NCI-H460 (cell line): ENCODE results near the gene GNAI2. TPM values are rescaled to one million over a fixed set of nuclear protein-coding genes. Genes with fewer than 3 reads are reported as not detected.
A peak's percentile ranks its signal among the peaks of the same experiment; 100 is the strongest.

ENCODE experiments used
- DNase-seq: peaks from one replicate; pipeline ENCODE4 v3.0.0-alpha.2; 2016; ENCODE audit warnings: low read depth; ENCODE audit errors: extremely low read depth
- polyA plus RNA-seq: library from polyadenylated mRNA; depleted of rRNA; stranded (reverse); fragments of >200 nt; gene quantifications from 2 replicates; pipeline ENCODE4 v1.2.3, GENCODE V29; 2014; cell fraction: nucleus; rRNA removed
- total RNA-seq: library from RNA; depleted of rRNA; stranded (reverse); fragments of >200 nt; shearing (Covaris generic); gene quantifications from 2 replicates; pipeline ENCODE4 v1.2.3, GENCODE V29; 2014; rRNA removed

Gene GNAI2
- total RNA-seq, result 45.5 and 50.1 TPM in 2 replicates
- 45.9 and 58.7 TPM in 2 replicates for polyA plus RNA-seq

DNA sequence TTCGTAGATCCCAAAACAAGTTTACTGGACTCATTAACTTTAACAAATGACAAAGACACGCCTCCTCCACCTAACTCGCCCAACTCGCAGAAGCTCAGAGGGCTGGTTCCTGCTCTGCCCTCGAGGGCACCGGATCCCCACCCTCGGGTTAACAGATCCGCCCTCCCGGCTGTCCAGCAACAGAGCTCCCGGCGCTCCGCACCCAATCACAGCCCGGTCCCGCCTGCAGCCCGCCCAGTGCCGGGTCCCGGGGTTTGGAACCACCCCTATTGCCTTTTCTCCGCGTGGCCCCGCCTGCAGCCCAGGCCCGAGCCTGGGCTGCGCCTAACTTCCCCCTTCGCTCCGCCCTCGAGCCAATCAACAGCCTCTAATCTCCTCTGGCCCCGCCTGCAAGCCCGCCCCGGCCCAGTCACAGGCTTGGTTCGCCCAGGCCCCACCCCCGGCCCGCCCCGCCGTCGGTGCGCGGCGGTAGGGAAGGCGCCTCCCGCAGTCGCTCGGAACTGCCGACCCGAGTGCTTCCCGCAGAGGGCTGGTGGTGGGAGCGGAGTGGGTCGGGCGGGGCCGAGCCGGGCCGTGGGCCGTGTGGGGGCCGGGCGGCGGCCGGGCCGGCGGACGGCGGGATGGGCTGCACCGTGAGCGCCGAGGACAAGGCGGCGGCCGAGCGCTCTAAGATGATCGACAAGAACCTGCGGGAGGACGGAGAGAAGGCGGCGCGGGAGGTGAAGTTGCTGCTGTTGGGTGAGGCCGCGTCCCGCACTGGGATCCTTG lies at the start of gene GNAI2:
GNAI2 (plus strand) TSS at position 489 of the 768 bp plus-strand sequence; CDS start at position 621, 132 bp downstream.
- DNase-seq, result peak; percentile 95

- DNase-seq, result no peak
Measured at GRCh38 chr3:50187750-50188149, 48.3 kb upstream of the GNAI2 start.

DNA sequence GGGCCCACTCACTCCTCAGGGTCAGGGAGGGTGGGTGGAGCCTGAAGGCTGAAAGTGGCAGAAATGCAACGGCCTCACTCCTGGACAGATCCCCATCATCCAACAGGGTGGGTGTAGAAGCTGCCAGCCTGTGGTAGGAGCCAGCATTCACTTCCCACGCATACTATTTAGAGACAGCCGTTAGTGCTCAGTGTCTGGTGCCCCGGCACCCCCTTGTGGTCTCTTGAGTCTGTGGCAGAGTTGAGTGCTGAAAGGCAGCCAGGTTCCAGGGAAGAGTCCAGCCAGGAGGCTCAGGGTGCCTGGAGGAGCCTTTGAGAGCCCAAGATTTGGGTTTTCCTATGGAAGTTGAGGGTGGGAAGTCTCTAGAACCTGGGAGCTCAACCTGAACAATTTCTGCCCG lies 46.7 kb upstream of the GNAI2 start:
- DNase-seq, result peak; percentile 62

- DNase-seq, result no peak
Measured at GRCh38 chr3:50189989-50190388, 46.0 kb upstream of the GNAI2 start.

DNA sequence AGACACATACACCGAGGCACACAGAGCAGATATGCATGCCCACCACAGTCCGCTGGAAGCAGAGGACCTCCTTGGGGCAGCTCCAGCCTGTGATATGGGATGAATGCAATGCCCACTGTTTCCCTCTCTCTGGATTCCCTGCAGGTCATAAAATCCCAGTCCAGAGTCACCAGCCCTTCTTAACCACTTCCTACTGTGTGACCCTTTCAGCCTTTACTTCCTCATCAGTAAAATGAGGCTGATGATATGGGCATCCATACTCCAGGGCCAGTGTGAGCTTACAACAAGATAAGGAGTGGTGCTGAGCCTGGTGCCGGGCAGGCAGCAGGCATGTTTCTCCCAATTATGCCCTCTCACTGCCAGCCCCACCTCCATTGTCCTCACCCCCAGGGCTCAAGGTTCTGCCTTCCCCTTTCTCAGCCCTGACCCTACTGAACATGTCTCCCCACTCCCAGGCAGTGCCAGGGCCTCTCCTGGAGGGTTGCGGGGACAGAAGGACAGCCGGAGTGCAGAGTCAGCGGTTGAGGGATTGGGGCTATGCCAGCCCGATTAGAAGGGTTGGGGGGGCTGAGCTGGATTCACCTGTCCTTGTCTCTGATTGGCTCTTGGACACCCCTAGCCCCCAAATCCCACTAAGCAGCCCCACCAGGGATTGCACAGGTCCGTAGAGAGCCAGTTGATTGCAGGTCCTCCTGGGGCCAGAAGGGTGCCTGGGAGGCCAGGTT lies 44.9 kb upstream of the GNAI2 start, which contains the start of gene GNAT1:
GNAT1 (plus strand) TSS at position 675 of the 725 bp plus-strand sequence. CDS start 116 bp downstream, outside the sequence.
- no peak for DNase-seq

DNA sequence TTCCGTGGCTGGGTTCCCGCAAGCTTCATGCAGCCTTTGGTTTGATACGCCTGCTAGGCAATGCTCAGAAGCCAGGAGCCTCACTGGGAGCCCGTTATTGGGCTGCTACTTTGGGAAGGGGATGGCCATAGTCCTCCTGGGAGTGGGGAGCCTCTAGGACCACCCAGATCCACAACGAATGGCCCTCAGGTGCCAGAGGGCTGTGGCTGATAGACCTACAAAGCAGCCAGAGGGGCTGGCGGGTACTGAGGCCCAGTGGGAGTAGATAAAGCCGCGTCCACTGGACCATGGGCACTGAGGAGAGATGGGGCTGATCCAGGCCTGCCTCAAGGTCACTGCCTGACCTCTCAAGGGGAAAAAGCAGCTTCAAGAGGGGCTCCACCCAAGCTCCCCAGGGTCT lies 43.9 kb upstream of the GNAI2 start:
- no peak for DNase-seq

DNA sequence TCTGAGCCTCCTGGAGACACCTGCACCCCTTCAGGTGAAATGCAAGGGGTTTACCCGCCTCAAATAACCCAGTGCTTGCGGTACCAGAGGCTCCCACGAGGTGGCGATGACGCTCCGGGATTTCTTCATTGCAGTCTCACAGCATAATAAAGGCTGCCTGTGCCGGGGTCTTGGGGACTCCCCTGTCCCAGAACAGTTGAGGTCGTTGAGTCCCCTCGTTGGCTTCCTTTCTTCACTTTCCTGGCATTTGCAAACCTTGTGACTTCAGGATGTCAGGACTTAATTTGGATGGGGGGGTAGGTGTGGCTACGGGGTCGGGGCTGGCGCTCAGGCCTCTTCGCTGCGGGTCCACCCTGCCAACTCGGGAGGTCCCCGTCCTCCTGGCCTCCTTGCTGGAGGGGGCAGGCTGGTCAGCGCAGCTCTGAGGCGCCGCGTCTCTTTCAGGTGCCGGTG lies 43.3 kb upstream of the GNAI2 start:
- peak; percentile 37 for DNase-seq

DNA sequence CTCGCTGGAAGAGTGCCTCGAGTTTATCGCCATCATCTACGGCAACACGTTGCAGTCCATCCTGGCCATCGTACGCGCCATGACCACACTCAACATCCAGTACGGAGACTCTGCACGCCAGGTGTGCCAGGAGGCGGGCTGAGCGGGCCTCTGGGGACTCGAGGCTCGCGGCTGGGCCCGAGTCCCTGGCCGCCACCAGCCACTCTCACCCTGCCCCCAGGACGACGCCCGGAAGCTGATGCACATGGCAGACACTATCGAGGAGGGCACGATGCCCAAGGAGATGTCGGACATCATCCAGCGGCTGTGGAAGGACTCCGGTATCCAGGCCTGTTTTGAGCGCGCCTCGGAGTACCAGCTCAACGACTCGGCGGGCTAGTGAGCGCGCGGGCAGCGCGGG lies 42.7 kb upstream of the GNAI2 start:
- no peak for DNase-seq

- no peak for DNase-seq
Measured at GRCh38 chr3:50193746-50194127, 42.3 kb upstream of the GNAI2 start.

DNA sequence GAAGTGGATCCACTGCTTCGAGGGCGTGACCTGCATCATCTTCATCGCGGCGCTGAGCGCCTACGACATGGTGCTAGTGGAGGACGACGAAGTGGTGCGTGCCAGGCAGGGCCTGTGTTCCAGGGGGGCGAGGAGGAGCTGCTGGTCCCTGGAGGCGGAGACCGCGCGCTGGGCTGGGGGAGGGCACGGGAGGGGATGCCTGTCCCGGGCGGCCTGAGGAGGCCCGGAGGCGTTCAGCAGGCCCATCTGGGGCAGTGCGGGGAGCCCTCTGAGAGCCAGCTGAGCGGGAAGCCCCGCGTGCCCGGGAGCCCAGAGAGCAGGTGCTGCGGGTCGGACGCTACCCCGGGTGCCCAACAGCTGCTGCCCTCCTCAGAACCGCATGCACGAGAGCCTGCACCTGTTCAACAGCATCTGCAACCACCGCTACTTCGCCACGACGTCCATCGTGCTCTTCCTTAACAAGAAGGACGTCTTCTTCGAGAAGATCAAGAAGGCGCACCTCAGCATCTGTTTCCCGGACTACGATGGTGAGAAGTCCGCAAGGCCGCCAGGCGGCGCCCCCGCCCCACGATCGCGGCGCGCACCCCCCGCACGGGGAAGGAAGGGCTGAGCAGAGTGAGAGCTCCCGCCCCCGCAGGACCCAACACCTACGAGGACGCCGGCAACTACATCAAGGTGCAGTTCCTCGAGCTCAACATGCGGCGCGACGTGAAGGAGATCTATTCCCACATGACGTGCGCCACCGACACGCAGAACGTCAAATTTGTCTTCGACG lies 41.7 kb upstream of the GNAI2 start:
- DNase-seq, result no peak

DNA sequence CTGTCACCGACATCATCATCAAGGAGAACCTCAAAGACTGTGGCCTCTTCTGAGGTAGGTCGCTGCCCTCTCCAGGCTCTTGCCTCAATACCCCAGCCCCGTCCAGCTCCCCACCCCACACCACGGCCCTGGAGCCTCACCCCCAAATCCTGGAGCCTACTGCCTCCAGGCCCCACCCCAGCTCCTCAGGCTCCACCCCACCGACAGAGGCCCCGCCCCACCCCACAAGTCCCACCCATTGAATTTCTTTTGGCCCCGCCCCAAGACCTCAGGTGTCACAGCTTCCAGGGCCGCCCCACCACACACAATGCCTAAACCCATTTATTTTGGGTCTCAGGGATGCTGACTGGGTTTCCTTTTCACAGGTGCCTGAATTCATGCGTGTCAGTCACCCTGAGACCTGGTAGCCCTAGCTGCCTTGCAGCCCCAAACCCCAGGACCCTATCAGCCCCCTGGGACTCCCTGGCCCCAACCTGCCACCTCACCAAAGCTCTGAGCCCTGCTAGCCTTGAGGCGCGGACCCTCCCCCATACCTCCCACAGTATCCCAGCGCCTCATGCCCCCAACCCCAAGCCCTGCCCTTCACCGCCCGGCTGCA lies 41.0 kb upstream of the GNAI2 start:
- no peak for DNase-seq

DNA sequence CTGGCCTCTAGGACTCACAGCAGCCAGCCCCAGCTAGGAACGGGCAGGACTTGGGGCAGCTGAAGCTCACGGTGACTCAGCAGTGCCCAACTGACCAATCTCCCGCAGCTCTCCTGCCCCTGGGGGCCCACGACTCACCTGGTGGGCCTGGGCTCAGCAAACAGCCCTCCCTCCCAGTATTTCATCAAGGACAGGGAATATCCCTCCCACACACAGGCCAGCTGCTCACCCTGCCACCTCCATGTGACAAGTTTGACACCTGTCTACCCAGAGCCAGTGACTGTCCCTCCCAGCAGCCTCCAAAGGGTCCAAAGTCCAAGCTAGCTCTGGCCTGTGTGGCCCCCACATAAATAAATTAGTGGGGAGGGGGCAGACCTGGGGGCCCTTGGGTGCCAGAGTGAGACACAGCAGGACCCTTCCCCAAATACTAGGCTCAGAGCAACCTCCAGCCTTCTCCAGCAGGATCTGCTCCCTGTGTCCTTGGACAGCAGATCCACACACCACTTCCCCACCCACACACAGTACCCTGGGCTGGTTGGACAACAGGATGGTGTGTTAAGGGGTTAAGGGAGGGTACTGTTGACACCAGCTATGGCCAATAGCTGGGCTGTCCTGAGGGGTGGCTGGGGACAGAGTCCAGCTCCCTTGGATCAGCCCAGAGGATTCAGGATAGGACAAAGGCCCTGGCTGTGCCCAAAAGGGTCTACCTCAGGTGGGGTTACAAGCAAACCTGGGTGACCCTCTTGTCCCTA lies 40.3 kb upstream of the GNAI2 start:
- DNase-seq, result no peak

GRCh38 chr3:50196253-50196801 lies 39.7 kb upstream of the GNAI2 start:
- DNase-seq, result no peak

- no peak for DNase-seq
Measured at GRCh38 chr3:50201573-50202315, 34.3 kb upstream of the GNAI2 start.

DNA sequence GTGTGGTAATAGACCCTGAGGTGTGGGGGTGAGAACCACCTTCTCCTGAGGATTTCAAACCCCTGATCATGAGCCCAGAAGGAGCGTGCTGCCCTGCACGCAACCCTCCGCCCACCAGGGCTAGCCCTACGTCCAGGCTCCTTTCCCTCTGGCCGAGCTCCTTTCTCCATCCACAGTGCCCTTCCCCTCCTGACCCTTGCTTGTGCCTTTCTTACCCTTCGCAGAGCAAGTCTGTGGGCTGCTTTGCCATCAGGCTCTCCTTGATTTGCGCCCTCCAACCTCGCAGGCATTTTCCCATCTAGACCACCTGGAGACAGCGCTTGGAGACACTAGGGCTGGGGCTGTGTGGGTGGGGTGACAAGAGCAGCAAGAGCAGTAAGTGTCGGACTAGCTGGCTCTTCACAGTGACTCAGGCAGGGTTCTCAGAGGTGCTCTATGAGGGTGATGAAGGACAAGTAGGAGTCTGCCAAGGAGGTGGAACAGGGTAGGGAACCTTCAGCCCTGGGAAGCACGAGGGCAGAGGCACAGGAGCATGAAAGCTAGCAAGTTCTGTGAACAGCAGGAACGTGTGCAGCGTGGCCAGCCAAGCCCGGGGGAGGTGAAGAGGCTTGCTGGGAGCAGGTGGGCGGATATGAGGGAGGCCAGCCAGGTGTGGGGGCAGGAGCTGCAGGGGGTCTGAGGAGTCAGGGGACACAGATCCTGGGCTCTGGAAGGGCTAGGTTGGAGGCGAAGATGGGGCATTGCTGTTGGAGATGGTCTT lies 33.5 kb upstream of the GNAI2 start:
- DNase-seq, result no peak

DNA sequence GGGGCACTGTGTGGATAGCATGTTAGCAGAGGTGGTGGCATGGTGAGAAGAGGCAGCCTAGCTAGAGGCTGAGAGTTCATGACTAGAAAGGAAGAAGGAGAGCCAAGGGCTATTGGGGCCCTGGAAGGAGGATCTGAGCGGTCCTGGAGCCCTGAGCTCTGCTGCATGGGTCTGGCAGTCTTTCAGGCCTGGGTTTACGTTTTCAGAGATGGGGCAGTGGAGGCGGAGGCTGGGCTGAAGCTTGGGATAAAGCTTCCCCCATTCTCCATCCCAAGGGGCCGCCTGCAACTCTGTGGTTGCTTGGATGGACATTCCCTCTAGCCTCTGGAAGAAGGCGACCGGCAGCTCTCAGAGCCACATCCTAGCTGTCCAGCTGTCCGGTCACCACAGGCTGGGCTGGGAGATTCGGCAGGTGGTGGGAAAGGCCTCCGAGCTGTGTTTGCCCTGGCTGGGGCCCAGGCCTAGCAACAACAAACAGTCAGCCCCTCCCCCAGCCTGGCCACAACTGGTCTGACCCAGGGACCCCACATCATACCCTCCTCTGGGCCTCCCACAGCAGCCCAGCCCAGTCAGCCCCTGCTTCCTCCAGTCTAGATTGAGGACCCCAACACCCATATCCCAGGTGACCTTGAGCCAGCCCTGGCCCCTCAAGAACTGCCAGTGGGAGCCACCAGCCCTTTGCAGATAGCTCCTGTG lies 32.7 kb upstream of the GNAI2 start:
- DNase-seq, result no peak
